HG03439 (cell line): ENCODE measurements around the gene IRX3.
"Not testable (repeated sequence)": the region's sequence is repeated elsewhere in the genome, so short reads cannot be mapped to it uniquely, and the experiment has no call there.

Source experiments
- ATAC-seq: cut with Tn5 transposase; IDR thresholded peaks from one replicate; pipeline ENCODE4 v1.9.1; 2021; ENCODE audit warnings: mild to moderate bottlenecking, moderate library complexity; ENCODE audit not compliant: unreplicated experiment

Gene IRX3

DNA sequence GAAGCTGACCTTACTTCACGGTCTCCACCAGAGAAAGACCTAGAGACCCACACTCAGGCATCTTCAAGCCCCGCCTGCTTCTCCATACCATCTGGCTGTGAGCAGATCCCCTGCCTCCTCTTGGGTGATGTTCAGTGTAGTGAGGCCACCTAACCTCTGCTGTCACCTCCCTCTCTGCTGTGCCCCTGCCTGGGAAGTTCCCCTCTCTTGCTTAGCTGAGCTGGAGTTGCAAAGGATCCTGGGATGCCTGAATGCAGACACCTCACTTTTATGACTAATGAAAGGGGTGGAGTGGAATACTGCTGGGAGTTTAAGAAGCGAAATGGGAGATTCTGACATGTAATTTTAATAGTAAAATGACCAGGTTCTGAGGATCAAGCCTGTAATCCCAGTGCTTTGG is 5.8 kb downstream of the IRX3 start:
- ATAC-seq = no peak

- ATAC-seq = no peak
Measured at GRCh38 chr16:54277845-54278703, 8.5 kb downstream of the IRX3 start.

GRCh38 chr16:54275956-54276355 is 10.6 kb downstream of the IRX3 start:
- ATAC-seq = no peak

DNA sequence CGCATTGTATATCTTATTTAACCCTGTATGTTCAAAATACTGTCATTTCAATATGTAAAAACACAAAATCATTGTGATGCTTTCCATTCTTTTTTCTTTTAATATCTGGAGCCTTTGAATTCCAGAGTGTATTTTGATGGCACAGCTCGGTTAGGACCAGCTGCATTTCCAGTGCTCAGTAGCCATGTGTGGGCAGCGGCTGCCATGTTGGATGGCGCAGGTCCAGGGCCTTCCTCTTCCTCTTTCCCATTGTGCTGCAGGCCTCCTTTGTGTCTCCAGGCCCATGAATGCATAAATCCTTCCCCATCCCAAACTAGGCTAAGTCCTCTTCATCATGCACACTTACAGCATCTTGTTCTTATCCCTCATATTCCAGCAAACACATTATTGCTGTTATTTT is 13.0 kb downstream of the IRX3 start:
- no peak for ATAC-seq

GRCh38 chr16:54270711-54271110 is 15.9 kb downstream of the IRX3 start:
- ATAC-seq = no peak

DNA sequence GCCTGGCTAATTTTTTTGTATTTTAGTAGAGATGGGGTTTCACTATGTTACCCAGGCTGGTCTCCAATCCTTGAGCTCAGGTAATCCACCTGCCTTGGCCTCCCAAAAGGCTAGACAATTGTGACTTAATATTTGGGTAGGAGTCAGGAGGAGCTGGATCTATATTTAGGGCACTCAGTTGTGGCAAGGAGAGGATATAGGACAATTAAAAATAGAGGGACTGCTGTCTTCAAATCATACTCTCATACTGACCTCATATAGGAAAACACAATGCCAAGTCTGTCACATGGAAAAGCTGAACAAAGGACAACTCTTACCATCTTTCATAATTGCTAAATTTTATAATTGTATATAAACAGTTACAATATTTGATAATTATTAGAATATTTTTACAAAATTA is 17.1 kb downstream of the IRX3 start:
- ATAC-seq = no peak

- no peak for ATAC-seq
Measured at GRCh38 chr16:54268766-54269165, 17.8 kb downstream of the IRX3 start.

DNA sequence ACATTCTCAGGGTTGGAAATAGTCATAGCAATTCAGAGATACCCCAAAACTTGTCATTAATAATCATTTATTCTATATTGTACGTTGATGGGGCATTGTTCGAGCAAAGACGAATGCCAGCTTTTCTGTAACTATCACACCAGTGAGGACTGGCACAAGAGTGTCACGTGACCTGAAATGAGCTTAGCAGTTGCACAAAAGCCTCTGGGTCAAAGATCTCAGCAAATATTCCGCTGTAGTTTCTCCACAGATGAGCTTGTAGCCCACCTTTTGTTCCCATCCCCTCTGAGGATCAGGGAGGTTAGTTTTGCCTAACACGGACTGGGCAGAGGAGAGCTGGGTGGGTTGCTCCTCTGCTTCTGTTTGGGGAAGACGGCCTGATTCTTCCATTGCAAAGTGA is 18.2 kb downstream of the IRX3 start:
- no peak for ATAC-seq

DNA sequence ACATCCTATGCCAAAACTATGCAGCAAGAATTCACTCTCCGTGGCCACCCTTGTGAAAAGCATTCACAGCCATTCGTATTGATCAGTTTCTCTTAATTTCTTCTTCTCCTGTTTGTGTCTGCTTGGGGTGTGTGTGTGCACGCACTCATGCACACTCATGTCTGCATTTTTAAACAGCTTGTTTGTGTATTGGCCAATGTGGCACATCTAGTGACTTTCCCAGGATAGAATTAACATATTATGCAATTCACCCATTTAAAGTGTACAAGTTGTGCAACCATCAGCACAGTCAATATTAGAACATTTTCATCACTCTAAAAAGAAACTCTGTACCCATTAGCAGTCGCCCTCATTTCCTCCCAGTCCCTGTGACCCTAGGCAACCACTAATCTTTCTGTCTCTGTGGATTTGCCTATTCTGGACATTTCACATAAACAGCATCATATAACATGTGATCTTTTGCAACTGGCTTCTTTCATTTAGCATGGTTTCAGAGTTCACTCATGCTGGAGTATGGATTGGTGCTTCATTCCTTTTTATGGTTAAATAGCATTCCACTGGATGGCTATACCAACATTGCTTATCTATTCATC is 20.1 kb downstream of the IRX3 start:
- no peak for ATAC-seq

DNA sequence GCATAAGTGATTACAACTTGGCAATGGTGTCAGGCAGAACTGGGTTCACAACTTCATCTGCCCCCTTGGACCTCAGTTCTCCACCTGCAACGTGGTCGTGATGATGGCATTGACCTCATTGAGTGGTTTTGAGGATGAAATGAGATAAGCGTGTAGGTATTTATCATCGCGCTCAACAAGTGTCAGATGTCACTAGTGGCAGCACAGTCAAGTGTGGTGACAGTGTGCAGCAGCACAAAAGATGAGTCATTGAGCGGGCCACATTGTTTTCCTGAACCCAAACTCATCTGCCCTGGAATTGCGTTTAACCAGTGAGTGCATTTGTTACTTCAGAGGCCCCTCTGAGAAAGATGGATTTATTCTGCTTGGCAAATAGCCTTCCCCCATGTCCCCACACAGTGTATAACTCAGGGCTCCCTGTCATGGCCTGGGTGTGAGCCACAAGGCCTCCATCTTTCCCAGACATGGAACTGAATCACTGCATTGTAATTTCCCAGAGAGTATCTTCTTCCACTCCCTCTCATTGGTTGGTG is 20.9 kb downstream of the IRX3 start:
- no peak for ATAC-seq

- no peak for ATAC-seq
Measured at GRCh38 chr16:54253118-54253517, 33.5 kb downstream of the IRX3 start.

DNA sequence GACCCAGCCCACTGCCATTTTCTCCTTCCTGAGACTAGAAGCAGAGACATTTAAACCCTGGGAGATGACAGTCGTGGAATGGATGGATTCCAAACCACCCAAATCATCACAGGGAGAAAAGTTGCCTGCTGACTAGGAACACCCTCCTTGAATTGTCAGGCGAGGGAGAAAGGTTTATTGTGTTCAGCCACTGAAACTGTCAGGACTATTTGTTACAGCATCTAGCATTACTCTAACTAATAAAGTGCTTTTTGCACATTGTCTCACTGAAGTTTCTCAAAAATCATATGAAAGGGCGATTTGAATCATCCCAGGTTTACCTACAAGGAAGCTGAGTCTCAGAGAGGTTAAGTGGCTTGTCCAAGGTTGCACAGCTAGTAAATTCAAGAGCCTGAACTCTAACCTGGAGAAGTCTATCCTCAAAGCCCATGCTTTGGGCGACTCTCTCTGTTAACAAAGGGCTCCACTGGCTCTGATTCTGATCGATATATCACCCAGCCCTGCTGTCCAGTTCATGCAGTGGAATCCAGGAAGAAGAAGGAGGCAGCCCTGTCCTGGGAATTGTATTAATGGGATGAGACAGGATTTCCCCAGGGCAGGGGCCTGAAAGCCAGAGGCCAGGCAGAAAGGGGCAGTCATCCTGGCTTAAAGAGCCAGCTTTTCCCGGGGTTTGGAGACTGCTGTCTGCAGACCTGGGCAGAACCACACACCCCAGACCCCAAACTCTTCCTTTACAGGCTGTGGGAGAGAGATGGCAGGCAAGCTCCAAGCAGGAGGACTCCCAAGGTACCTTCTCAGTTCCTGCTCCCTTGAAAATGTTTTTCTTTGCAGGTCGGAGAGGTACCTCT is 37.5 kb downstream of the IRX3 start:
- no peak for ATAC-seq

- ATAC-seq = not testable (repeated sequence)
Measured at GRCh38 chr16:54247705-54248104, 38.9 kb downstream of the IRX3 start.

DNA sequence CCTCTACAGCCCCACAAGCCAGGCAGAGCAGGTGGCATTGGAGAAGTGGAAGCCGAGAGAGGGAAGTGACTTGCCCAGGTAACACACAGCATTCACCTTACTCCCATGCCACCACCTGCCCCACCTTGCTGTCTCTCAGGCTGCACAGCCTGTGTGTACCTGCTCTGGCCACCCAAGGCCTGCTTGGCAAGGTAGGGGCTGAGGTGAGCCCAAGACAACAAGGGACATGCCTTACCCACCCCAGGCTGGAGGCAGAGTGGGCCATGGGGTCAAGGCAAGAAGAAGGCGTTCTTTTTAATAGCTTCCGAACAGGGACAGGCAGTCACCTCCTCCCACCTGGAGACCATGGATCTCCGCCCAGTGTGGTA is 40.1 kb downstream of the IRX3 start:
- ATAC-seq = no peak

- ATAC-seq = no peak
Measured at GRCh38 chr16:54245788-54246453, 40.7 kb downstream of the IRX3 start.

DNA sequence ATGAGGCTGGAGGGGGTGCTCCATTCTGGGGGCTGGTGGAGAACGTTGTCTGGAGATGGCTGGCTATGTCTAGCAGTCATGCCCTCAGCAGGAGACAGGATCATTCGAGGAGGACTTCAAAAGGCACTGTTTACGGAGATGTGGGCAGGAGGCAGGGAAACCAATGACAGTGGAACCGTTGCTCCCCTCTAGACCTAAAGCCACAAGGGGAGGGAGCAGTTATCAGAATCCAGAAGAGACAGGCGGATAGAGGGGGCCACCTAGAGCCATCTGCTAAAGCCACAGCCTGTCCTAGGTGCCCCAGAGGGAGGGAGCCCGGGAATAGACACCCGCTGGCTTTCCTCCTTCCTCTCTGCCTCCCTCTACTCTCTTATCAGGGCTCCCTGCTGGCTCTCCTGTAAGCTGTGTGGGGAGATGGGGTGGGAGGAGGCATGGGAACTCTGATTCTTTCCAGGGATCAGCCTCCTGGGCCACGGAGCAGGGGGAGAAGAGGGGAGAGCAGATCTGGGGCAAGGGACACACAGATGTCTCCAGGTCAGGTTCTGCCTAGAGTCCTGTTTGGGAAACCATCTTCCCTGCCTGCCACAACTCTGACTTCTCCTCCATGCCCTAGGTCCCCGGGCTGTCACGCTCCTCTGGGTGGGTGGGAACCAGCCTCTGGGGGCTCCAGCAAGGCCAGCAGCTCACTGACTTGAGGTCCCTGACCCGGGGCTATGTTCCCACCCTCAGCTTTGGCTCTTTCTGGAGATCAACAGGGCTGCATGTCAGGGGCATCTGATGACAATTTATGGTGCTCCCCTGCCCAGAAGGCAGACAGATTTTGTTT is 42.3 kb downstream of the IRX3 start:
- ATAC-seq = no peak

- no peak for ATAC-seq
Measured at GRCh38 chr16:54243202-54243601, 43.4 kb downstream of the IRX3 start.

DNA sequence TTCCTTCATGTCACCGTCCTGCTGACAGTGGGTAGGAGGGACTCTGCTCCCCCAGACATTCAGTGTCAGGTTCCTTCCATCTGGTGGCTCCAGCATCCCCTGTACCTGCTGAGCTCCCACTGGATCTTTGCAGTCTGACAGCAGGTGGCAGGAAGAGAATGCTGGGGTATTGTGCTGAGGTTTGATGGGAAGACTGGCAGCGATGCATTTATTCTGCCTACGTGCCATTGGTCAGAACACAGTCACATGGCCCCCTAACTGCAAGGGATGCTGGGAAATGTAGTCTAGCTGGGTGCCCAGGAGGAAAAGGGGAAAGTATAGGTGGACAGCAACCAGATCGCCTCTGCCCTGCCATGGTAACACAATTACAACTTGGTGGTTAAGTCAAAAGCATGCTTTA is 44.4 kb downstream of the IRX3 start:
- ATAC-seq = no peak

GRCh38 chr16:54241525-54241924 is 45.1 kb downstream of the IRX3 start:
- no peak for ATAC-seq
